ENCODE measurements around the gene RSRC1. TPM values are rescaled to one million over a fixed set of nuclear protein-coding genes. Genes with fewer than 3 reads are reported as not detected.

Gene RSRC1
- total RNA-seq, 3 donors from 2014 or later: 26.6 to 41.9 (median 29.9) TPM

DNA sequence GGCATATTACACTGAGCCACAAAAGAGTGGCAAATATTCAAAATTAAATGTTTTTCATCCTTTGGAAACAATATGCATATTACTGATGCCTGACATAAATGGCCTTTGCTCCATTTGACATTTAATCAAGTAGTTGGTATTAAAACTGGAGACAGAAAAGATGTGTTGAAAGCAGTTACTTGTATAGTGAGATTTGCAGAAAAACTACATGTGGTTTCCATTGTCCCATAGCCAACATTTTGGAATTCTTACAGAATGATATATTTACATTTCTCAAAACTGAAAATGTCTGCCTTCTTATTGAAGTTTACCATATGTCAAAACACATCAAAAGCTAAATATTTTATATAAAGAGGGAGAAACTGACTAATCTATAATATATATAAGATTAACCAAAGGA lies 25.2 kb upstream of the RSRC1 start:
- no peak for ATAC-seq
- no peak overlapping the region for H3K4me3 ChIP-seq
- no peaks in the 10 kb centered on the region for H3K9me3 ChIP-seq
- H3K36me3 ChIP-seq (ENCODE audit: low read depth): no peaks in the 10 kb centered on the region
- no peaks in the 10 kb centered on the region for H3K4me1 ChIP-seq (ENCODE audit: low read depth)
- TF ChIP-seq, protein P1, sequence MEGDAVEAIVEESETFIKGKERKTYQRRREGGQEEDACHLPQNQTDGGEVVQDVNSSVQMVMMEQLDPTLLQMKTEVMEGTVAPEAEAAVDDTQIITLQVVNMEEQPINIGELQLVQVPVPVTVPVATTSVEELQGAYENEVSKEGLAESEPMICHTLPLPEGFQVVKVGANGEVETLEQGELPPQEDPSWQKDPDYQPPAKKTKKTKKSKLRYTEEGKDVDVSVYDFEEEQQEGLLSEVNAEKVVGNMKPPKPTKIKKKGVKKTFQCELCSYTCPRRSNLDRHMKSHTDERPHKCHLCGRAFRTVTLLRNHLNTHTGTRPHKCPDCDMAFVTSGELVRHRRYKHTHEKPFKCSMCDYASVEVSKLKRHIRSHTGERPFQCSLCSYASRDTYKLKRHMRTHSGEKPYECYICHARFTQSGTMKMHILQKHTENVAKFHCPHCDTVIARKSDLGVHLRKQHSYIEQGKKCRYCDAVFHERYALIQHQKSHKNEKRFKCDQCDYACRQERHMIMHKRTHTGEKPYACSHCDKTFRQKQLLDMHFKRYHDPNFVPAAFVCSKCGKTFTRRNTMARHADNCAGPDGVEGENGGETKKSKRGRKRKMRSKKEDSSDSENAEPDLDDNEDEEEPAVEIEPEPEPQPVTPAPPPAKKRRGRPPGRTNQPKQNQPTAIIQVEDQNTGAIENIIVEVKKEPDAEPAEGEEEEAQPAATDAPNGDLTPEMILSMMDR (IDR thresholded peaks at IDR 0.05): no peak
- no peak for DNase-seq
- intact Hi-C loops (cut with DNase I, micrococcal nuclease): no loop called here

DNA sequence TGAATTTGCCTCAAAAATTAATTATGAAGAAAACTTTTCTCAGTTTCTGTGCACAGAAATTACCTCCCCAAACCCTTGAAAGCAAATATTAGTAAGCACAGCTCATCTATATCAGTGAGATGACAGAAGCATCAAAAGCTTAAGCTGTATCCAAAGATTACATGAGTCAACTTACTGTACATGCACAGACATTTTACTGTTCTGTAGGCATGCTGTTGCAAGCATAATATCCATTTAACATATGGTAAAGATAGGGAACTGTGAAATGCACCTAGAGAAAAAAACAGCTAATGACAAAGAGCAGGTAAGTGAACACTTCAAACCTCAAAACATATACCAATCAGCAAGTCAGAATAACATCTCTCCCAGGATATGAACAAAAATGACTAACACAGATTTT lies 24.5 kb upstream of the RSRC1 start:
- no peak for ATAC-seq
- intact Hi-C loops (cut with DNase I, micrococcal nuclease): no loop called here
- no peaks in the 10 kb centered on the region for H3K9me3 ChIP-seq
- no peaks in the 10 kb centered on the region for H3K4me1 ChIP-seq (ENCODE audit: low read depth)
- H3K36me3 ChIP-seq (ENCODE audit: low read depth): no peaks in the 10 kb centered on the region
- no peak for DNase-seq
- H3K4me3 ChIP-seq: no peak overlapping the region
- TF ChIP-seq, protein P1 (IDR thresholded peaks at IDR 0.05): no peak

DNA sequence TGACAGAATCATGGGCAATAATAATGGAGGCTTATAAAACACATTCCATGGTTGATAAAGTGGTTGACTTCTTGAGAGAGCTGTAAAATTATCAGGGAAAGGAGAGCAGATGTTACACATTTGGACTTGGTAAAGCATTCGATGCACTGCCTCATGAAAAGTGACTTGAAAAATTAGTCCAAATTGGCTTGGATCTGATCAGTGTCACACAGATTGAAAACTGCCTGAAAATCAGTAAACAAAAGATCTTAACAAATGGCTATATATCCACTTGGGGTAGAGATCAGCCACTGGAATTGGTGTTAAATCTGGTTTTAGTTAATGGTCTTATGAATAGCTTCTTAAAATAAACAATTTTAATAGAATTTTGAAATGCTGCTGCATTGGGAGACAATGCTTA lies 24.0 kb upstream of the RSRC1 start:
- no peaks in the 10 kb centered on the region for H3K36me3 ChIP-seq (ENCODE audit: low read depth)
- intact Hi-C loops (cut with DNase I, micrococcal nuclease): no loop called here
- no peak for DNase-seq
- TF ChIP-seq, protein P1 (IDR thresholded peaks at IDR 0.05): no peak
- ATAC-seq: no peak
- H3K9me3 ChIP-seq: no peaks in the 10 kb centered on the region
- H3K4me3 ChIP-seq: no peak overlapping the region
- H3K4me1 ChIP-seq (ENCODE audit: low read depth): no peaks in the 10 kb centered on the region

DNA sequence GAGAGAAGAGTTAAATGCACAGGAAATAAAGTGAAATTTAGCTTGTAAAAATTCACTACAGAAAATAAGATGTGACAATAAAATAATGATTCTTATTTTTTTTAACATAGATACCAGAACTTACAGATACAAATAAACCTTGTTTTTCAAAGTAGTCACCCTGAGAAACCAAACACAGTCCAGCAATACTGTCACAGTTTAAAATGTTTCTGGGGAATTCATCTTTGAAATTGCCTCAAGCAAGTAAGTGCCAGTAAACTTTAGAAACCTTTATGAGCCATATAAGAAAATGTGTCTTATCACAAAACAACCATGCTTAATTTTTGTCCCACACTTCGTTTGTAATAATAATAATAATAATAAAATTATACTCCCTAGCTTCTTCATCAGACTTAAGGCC lies 23.5 kb upstream of the RSRC1 start:
- Histone ChIP-seq H3K4me1 (ENCODE audit: low read depth) (no peaks in the 10 kb centered on the region), H3K36me3 (ENCODE audit: low read depth) (no peaks in the 10 kb centered on the region), H3K4me3 (no peak overlapping the region), H3K9me3 (no peaks in the 10 kb centered on the region)
- no peak for ATAC-seq
- TF ChIP-seq, protein P1 (IDR thresholded peaks at IDR 0.05): no peak
- intact Hi-C loops (cut with DNase I, micrococcal nuclease): no loop called here
- DNase-seq: no peak

DNA sequence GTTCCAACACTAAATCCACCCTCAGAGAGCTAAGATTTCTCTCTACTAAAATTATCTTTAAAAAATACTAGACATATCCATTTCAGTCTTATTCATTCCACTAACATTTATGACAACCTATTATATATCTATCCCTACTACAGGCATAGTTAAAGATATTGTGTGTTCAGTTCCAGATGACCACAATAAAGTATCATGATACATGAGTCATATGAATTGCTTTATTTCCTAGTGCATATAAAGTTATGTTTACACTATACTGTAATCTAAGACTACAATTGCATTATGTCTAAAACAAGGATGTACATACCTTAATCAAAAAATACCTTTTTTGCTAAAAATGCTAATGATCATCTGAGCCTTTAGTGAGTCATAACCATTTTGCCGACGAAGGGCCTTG lies 23.1 kb upstream of the RSRC1 start:
- TF ChIP-seq, protein P1 (IDR thresholded peaks at IDR 0.05): no peak
- H3K36me3 ChIP-seq (ENCODE audit: low read depth): no peaks in the 10 kb centered on the region
- intact Hi-C loops (cut with DNase I, micrococcal nuclease): no loop called here
- DNase-seq (no peak), ATAC-seq (peak; percentile 96)
- H3K4me1 ChIP-seq (ENCODE audit: low read depth): no peaks in the 10 kb centered on the region
- no peak overlapping the region for H3K4me3 ChIP-seq
- no peaks in the 10 kb centered on the region for H3K9me3 ChIP-seq

DNA sequence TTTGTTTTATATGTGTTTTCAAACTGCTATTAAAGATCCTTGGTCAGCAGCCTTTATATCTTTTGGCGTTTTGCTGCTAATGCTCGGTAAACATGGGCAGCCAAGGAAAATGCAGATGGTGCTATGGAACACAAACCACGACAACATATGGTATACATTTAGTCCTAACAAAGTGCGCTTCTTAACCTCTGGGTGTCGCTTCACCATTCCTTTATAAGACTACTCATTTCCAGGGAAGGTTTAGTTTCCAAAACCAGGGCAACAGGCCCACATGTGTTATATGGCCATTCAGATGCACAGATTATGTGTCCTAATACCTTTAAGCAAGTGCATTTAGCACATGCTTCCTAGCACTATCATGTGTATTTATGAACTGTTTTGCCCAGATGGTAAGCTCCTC lies 18.4 kb upstream of the RSRC1 start:
- TF ChIP-seq, protein P1 (IDR thresholded peaks at IDR 0.05): no peak
- H3K4me1 ChIP-seq (ENCODE audit: low read depth): no peaks in the 10 kb centered on the region
- no peak overlapping the region for H3K4me3 ChIP-seq
- ATAC-seq: no peak
- no peaks in the 10 kb centered on the region for H3K36me3 ChIP-seq (ENCODE audit: low read depth)
- H3K9me3 ChIP-seq: no peaks in the 10 kb centered on the region
- intact Hi-C loops (cut with DNase I, micrococcal nuclease): loop anchor here in 1 of 2 donors (5.0 kb wide), 1 partner anchor 341 kb away; no protein-coding TSS in a partner anchor
- no peak for DNase-seq
